ENCODE data around the gene DTX3.

The DTX3 gene

DNA sequence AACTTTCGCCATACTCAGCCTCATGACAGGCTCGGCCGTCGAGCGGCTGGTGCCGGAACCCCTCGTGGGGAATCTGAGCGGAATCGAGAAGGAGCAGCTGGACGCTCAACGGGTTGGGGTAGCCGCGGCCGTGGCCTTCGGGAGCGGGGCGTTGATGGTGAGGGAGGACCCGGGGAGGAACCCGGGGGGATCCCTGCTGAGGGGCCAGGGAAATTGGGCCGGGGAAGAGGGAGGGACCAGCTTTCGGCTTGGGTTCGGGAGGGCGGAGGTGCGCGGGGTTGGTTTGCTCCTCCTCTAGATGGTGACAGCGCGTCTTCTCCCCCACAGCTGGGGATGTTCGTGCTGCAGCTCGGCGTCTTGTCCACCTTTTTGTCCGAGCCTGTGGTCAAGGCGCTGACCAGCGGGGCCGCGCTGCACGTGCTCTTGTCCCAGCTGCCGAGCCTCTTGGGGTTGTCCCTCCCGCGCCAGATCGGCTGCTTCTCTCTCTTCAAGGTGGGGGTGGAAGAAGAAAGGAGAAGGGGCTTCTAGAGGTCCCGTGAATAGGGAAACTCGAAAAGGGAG, 16.4 kb downstream of the DTX3 start:
- DNase-seq = peak; percentile 44

DNA sequence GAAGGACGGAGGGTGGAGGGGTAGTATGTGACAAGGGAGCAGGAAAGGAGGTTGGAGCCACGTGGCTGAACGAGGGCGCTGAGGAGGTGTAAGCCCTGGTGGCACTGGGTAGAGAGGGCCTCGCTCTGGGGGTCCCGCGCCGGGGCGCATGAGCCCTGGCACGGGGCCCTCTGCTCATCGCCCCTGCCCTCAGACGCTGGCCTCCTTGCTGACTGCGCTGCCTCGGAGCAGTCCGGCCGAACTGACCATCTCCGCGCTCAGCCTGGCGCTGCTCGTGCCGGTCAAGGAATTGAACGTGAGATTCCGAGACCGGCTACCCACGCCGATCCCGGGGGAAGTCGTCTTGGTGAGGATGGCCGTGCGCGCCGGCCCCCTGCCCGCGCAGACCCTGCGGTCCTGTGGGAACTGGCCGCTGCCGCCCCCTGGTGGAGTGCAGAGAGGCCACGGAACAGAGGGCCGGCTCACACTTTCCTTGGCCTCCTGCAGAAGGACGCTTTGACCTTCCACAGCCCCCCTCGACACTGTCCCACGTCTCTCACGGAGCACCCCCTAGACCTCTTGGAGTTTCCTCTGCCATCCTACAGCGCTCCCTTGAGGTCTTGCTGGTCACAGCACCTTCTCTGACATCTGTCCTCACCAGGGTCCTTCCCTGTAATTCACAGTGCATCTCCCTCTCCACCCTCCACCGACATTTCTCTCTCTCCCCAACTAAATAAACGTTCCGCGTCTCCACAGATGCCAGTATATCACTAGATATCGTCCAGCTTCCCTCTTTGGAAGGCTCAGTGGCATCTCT, 17.1 kb downstream of the DTX3 start:
- DNase-seq = peak; percentile 55

DNA sequence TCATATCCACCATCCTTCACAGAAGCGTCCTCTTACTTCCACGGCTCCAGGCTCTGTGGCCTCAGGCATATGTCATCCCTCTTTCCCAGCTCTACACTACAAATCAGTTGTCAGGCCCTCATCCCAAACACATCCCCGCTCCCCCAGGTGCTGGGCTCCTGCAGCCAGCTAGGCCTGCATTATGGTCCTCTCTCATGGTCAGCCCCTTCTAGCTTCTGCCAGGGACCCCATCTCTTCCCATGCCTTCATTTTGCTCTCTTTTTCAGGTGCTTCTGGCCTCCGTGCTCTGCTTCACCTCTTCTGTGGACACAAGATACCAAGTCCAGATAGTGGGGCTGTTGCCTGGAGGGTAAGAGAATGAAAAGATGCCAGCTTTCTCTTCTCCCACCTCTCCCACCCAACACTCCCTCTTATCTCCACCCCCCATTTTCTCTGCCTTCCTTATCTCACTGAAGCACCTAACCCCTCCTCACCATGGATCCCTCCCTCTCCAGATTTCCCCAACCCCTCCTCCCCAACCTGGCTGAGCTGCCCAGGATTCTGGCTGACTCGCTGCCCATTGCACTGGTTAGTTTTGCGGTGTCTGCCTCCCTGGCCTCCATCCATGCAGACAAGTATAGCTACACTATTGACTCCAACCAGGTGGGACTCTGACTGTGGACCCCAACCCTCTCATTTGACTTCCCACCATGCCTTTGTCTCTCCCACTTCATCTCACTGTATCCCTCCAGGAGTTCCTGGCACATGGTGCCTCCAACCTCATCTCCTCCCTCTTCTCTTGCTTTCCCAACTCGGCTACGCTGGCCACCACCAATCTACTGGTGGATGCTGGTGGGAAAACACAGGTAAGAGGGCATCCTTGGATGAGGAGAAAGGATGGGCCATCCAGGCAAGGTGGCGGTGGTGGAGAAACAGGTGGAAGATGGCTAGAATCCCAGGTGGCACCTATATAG, 17.9 kb downstream of the DTX3 start:
- DNase-seq = no peak

DNA sequence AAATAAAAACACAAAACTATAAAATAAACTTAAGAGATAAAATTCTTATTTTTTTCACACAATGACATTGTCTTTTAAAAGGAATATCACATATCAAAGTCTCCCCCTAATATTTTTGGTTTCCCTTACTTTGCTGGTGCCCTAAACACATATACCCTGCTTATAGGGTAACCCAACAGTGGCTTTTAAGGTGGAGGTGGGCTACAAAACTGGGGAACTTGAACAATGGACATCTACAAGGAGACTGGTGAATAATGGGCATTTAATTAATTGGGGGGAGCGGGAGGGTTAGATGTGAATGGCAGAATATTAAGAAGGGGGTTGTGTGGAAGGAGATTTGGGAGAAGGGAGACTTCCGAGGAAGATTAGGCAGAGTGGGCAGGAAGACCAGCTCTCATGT, 18.8 kb downstream of the DTX3 start:
- no peak for DNase-seq

DNA sequence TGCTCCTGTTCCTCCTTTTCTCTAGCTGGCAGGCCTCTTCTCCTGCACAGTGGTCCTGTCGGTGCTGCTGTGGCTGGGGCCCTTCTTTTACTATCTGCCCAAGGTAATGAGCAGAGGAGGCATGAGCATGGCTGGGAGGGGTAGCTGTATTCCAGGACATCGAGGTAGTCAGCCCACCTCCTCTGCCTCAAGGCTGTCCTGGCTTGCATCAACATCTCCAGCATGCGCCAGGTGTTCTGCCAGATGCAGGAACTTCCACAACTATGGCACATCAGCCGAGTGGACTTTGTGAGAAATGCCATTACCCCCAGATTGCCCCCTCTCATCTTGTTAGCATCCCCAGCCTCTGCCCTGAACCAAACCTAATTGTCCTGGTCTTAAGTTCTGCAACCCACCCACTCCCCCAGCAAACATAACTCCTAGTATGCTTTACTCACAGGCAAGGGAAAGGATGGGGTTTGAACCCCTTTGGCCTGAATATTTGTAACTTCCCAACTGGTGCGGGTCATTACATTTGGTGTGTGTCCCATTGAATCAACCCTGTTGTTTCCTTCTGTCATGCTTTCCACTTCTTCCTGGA, 19.3 kb downstream of the DTX3 start:
- DNase-seq = no peak

DNA sequence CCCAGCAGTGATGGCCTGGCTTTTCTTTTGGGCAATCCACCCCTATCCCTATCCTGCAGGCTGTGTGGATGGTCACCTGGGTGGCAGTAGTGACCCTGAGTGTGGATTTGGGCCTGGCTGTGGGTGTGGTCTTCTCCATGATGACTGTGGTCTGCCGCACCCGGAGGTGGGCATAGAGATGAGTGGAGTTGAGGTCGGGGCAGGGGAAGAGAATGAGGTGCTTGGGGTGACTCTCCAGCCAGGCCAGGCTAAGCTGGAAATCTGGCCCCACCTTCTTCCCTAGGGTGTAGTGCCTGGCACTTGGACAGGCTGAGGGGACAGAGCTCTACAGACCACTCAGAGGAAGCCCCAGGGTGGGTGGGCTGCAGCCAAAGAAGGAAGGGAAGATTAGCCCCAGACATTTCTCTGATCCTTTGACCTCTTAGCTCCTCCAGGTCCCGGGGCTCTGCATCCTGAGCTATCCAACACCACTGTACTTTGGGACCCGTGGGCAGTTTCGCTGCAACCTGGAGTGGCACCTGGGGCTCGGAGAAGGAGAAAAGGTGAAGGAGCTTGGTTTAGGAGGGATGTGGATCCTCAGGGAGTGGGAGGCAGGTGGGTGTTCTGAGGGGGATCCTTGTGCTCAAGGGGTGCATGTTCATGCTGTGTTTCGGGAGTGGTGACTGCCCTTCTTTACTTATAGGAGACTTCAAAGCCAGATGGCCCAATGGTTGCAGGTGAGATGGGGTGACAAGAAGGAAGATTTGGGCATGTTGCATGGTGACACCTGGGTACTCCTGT, 20.0 kb downstream of the DTX3 start:
- no peak for DNase-seq

DNA sequence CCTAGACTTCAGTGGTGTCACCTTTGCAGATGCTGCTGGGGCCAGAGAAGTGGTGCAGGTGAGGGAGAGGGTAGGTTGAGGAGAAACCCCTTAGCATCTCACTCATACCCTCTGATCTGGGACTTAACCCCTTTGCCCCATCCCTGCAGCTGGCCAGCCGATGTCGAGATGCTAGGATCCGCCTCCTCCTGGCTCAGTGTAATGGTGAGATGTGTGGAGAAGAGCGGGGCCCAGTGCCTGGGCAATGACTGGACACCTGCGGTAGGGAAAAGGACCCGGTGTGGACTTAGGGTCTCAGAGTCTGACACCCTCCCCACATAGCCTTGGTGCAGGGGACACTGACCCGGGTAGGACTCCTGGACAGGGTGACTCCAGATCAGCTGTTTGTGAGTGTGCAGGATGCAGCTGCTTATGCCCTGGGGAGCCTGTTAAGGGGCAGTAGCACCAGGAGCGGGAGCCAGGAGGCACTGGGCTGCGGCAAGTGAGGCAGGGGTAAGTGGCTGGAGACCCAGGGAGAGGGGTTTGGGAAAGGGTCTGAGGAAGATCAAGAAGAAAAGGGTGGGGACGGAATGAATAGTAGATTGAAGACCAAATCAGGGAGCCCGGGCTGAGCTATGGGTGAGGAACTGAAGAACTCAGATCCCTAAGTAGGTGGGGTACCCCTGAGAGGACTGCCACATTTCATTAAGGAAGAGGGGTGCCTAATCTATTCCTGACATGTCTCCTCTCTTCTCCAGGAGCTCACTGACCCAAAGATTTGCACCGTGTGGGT, 20.8 kb downstream of the DTX3 start:
- no peak for DNase-seq

DNA sequence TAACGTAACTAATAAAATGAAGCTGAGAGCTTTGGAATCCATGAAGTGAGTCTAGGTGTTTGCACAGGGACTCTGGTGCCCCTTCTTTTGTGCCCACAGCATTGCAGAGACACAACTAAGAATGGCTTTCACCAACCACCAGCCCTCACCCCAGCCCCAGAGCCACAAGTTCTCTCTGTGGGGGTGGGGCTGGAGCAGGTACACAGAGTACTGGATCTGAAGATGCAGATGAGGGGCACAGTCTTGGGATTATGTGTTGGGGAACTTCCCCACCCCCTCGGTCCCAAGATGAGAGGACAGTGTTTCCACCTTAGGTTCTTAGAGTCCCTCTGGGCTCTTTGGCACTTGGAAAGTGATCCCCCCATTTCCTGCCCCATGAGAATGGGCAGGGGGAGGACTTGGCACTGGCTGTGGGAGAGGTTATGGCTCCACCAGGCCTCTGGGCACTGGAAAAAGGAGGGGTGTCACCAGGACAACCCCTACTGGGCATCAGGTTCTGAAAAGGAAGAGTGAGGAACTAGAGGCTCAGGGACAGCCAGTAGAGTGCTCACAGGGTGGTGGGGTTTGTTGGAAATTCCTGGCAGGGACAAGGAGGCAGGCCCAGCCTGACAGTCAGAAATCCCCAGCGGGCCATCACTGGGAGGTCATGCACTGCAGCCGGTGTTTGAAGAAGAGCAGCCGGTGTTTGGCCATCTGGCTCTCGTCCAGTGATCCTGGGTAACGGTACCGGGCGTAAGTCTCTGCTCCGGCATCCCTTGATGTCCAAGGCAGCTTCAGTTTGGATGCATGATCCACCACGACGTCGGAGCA, 21.7 kb downstream of the DTX3 start:
- no peak for DNase-seq

DNA sequence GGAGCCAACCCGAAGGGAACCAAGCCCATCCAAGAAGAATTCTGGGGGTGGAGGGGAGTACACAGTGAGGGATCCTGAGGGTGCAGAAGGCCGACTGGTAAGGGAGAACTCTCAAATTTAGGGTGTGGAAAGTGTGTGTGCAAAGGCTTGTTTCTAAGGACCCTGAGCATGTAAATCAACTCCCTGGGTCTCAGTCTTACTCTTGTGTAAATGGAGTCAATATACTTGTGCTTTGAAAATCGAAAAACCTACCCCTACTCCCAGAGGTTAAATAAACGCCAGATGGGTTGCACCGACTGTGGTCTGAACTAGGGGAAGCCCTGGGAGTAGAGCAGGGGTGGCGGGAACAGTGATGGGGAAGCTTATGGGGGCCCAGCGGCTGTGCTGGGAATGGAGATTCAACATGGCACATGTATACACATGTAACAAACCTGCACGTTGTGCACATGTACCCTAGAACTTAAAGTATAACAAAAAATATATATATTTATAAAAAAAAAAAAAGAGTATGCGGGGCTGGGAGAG, 22.4 kb downstream of the DTX3 start:
- DNase-seq = no peak

DNA sequence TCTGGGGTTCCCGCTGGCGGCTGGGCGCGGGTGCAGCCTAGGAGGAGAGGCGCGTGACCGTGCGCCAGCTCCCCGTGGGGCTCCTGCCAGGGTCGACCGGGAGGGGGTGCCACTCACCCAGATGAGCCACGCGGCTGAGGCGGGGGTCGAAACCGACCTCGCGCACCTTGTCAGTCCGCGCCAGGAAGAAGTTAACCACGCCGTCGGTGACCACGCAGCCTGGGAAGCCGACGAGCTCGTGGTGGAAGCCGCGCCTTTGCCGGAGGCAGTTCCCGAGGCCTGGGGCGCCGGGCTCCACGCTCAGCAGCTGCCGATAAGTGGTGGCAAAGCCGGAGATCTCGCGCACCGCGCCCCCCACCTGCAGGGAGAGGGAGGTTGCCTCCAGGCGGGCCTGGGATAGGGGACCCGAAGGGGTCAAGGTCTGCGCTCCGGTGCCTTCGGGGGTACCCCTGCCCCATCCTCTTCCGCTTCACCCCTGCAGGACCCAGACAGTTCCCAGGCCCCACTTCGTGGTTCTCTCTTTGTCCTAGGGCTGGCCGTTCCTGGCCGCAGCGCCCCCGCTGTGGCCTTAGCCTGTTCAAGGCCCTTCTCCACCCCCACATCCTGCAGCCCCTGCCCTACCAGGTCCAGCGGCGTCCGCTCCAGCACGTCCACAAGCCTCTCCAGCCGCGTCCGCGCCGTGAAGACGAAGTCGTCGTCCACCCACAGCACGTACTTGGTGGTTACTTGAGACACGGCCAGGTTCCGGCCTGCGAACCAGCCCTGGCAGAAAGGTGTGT, 23.1 kb downstream of the DTX3 start:
- peak; percentile 15 for DNase-seq

DNA sequence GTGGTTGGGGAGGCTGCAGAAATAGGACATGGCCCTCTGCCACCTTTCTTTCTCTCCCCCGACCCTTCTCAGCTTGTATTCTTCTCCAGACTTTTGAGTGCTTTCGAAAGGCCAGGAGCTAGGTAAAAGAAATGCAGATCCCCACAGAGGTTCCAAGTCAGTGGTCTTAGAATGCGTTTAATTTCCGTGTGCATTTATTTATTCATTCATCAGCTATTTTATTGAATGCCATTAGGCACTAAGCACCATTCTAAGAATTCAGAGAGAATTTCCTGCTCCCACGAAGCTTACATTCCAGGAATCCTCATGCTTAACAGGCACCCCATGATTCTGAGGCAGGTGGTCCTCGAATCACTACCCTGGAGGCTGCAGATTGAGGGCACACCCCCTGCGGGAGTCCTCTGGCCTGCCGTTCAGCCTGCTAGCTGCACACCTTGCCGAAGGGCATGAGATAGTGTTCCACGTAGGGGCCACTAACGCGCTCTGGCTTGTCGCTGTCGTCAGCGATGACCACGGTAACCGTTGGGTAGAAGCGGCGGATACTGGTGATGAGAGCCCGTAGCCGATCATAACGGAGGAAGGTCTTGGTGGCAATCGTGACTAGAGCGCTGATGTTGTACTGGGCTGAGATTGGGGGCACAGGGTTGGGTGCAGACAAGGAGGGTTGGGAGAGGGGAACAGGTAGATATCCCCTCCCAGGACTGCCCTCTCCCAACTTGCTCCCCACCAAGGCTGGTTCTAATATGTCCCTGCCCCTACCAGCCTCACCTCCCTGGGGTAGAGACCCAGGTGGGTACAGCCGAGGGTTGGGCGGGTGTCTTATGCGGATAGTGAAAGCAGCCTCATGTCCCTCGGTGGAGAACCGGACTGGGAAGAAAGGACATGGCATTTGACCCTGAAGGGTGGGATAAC, 23.9 kb downstream of the DTX3 start:
- DNase-seq = no peak

DNA sequence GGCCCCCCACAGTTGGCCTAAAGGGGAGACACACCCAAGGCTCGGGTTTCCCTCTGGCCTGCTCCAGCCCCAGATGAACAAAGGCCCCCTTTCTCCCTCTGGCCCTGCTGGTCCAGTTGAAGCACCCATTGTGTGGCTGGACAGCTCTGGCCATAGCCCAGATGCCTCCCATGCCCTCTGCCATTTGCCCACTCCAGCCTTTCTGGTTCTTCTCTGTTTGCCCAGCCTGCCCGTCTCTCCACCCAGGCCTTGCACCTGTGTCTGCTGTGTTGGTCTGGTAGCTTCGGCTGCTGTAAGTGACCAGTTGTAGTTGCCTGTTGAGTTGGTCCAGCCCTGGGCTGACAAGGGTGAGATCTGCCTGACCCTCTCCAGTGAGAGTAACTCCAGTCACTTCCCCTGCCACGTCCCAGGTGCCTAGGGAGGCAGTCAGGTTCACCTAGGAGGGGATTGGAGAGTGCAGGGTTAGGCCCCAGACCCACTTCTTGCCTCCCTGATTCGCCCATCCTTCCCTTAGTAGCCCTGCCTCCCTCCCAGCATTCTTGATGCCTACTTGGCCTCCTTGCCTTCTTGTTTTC, 25.4 kb downstream of the DTX3 start:
- no peak for DNase-seq

DNA sequence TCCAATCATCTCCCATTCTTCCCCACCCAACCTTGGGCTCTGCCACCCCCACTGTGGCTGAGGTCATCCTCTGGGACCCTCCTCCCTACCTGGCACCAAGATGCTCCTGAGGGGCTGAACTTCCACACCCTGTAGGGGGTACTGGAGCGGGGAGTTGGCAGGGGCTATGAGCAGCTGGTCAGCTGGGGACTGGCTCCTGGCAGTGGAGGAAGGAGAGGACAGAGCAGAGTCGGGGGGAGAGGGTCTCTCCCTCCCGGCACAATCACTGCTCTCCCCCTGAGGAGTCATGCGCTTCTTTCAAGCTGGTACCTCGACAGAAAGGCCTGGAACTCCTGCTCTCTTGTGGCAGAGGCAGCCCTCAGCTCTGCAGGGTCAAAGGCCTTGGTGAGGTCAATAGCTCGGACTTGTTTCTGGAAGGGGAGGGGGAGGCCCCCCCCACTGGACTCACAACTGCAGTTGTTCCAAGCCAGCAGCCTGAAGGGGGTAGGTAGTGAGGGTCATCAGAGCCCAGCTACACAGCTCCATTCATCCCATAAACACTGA, 26.3 kb downstream of the DTX3 start:
- DNase-seq = no peak

DNA sequence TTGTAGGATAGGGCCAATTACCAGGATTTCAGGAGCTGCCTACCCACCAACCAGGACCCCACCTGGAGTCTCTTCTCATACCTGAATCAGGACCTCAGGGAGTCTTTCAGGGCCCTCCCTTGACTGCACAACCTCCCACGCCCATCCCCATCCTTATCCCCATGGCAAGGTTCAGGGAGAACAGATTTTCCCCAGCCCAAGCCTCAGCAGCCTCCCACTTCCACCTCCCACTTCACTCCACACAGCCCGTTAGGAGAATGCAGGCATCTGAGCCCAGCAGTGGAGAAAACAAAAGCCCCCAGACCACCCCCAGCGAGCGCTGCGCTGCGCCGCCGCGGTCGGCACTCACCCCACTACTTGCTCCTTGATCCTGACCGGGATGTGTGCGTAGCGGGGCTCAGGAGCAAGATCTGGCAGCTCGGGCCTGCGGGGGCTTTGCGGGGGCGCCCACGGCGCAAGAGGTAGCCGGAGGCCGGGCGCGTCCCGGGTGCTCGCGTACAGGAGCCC, 27.0 kb downstream of the DTX3 start:
- DNase-seq = no peak

DNA sequence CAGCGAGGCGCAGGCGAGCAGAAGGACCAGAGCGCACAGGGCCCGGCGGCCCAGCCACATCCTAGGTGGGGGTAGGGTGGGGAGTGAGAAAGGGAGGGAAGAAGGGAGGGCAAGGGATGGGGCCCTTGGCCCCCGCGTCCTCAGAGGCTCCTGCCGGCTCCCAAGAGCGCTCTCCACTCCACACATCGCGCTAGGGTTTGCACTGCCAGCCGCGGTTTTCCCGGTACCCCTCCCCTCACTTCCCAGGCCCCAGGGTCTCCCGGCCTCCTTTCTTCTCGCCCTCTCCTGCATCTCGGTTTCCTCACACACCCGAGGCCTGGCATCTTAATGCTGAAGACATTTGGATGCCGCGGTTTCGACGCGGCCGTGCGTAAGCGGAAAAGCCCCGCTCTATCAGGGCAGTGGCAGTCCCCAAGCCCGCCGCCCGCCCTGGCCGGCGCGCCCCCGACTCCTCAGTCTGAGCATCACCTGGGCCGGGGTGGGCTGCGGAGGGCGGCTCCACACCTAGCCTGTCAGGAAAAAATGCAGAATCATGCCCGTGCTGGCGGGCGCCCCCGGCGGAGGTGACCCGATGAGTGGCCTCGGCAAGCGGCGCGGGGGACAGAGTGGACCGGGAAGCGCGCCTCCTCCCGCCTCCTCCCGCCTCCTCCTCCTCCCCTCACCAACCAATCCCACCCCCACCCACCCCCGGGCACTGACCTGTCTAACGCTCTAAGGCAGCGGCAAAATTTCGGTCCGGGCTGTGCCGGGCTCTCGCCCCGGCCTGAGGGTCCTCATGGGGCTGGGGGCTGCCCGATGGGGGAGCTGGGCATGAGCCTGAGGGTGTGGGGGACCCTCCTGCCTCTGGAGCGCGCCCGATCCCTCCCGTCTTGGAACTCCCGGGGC, 27.7 kb downstream of the DTX3 start:
- no peak for DNase-seq
